ENCODE data around the gene ABHD18.
"Not testable (repeated sequence)": the region's sequence is repeated elsewhere in the genome, so short reads cannot be mapped to it uniquely, and the experiment has no call there.

The ABHD18 gene

DNA sequence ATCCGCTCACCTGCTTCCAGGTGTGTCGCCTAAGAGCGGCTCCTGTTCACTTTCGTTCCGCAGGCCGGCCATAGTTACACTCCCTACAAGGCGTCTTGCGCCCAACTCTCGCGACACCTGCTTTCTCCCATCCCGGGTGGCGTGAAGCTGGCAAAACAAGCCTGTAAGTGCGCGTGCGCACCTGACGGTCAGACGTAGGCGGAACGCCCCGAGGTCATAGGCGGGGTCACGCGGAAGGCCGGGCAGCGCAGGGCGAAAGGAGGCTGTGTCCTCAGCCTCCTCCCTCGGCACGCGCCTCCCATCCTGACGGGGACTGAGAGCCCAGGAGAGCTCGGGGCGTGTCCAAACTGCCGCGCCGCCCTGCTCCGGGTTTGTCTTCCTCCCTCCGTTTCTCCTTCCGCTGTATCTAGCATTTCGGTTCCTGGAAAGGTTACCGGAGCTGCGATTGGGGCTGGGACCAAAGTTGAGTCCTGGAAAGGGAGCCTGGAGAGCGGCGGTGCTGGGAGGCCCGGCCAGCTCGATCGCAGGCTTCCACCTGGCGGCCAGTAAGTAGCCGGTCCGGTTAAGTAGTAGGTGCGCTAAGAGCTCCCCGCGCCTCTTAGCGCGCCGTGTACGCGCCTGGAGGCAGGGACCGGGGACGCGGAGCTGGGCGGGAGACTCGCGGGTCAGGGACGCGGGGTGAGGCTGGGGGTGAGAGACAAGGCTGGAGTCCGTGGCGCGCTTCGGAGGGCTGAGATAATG lies at the start of gene ABHD18, which contains the start of gene MFSD8:
Gene ABHD18 (plus strand): TSS at position 345 of the 741 bp plus-strand sequence. CDS start 17,550 bp downstream, outside the sequence.
Gene MFSD8 (minus strand): TSS at position 112 of the 741 bp plus-strand sequence. CDS start 40 bp downstream, at position 72.
- peak; percentile 97 to 99 for DNase-seq (ENCODE audit: low read depth in 2 of 2)

- no peak for DNase-seq (ENCODE audit: low read depth in 2 of 2)
These were observed 48.7 kb upstream of the ABHD18 start for GRCh38 chr4:127916512-127916911.

GRCh38 chr4:127917151-127917550 lies 48.1 kb upstream of the ABHD18 start:
- no peak for DNase-seq (ENCODE audit: low read depth in 2 of 2)

DNA sequence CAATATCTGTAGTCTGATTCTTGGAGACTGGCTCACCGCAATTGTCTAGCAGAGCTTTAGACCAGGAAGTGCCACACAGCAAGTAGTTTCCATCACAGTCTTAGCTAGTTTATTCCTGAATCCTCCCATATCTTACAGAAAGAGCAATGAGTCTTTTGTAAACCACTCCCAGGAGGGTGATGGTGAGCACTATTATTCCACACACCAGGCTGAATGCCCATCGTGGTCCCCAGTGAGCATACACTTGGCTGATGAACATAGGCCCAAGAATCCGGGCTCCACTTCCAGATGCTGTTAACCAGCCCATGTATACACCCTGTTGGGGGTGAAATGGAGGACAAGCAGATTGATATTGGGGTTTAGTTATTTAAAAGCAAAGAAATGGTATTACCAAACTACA lies 44.7 kb upstream of the ABHD18 start:
- DNase-seq (ENCODE audit: low read depth in 2 of 2), result no peak

- DNase-seq (ENCODE audit: low read depth in 2 of 2), result no peak
These were observed 43.0 kb upstream of the ABHD18 start for GRCh38 chr4:127922226-127922625.

DNA sequence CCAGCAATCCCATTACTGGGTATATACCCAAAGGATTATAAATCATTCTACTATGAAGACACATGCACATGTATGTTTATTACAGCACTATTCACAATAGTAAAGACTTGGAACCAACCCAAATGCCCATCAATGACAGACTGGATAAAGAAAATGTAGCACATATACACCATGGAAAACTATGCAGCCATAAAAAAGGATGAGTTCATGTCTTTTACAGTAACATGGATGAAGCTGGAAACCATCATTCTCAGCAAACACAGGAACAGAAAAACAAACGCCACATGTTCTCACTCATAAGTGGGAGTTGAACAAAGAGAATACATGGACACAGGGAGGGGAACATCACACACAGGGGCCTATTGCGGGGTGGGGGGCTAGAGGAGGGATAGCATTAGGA lies 39.5 kb upstream of the ABHD18 start:
- DNase-seq (ENCODE audit: low read depth in 2 of 2), result not testable (repeated sequence)

DNA sequence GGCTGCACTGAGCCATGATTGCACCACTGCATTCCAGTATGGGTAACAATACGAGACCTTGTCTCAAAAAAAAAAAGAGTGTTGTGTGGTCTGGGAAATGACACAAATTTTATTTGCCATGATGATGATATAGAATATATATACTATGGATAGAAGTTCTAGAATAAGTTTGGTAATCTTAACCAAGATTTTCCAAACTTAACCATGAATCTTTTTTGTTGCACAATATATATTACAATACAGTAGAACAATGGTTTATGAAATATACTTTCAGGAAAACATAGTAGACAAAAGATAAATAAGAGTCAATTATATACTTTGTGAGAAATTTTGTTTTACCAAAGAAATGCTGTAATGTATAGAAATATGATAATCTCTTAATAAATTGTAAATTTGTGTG lies 35.0 kb upstream of the ABHD18 start:
- DNase-seq (ENCODE audit: low read depth in 2 of 2), result no peak

DNA sequence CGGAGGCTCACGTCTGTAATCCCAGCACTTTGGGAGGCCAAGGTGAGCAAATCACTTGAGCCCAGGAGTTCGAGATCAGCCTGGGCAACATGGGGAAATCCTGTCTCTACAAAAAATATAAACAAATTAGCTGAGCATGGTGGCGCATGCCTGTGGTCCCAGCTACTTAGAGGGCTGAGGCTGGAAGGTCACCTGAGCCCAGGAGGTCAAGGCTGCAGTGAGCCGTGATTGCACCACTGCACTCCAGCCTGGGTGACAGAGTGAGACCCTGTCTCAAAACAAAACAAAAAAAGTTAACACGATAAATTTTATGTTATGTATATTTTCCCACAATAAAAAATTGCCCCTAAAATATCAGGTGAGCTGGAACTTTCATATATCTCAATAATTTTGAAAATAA lies 33.4 kb upstream of the ABHD18 start:
- DNase-seq (ENCODE audit: low read depth in 2 of 2), result not testable (repeated sequence)

DNA sequence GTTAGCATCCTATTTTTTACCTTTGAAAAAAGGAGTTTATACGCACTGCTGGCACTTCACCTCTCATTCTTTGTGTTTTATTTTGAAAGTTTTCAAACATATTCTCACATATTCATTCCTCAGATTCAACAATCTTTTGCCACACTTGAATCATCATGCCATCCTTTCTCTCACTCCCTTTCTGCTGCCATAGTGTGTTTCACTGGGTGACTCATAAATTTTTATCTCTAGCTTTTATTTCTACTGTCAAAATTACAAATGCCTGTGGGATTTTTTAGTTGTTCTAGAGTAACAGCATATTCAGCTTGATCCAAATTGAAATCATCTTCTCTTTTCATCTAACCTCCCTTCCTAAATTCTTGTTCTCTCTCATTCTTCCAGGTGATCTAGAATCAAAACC lies 28.2 kb upstream of the ABHD18 start:
- DNase-seq (ENCODE audit: low read depth in 2 of 2), result no peak

- DNase-seq (ENCODE audit: low read depth in 2 of 2), result no peak
These were observed 8.1 kb upstream of the ABHD18 start for GRCh38 chr4:127957105-127957504.

DNA sequence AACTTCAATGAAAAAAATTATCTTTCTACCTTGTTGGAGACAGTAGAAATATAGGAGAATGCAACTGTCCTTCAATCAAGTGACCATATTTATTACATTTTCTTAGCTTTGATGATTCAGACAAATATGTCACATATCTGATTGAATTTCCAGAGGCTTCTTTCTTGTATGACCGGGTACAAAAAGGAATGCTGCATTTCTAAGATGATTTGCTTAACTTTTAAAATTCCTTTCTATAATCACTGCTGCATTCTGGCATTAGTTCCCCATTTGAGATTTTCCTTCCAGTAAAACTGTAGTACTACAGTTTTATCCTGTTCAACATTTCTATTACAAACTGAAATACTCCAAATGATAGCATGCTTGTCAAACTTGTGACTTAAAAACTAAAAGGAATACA lies 5.4 kb upstream of the ABHD18 start:
- no peak for DNase-seq (ENCODE audit: low read depth in 2 of 2)

GRCh38 chr4:127963633-127964398 lies 1.4 kb upstream of the ABHD18 start:
- DNase-seq (ENCODE audit: low read depth in 2 of 2), result not testable (repeated sequence)

GRCh38 chr4:127964426-127965061 lies 662 bp upstream of the ABHD18 start:
- DNase-seq (ENCODE audit: low read depth in 2 of 2), result peak in 1 of 2 donors; percentile 5

GRCh38 chr4:127965803-127966175 lies 583 bp downstream of the ABHD18 start:
- DNase-seq (ENCODE audit: low read depth in 2 of 2), result peak; percentile 50 to 60

- DNase-seq (ENCODE audit: low read depth in 2 of 2), result no peak
These were observed 2.1 kb downstream of the ABHD18 start for GRCh38 chr4:127967141-127967775.

- DNase-seq (ENCODE audit: low read depth in 2 of 2), result no peak
These were observed 3.4 kb downstream of the ABHD18 start for GRCh38 chr4:127968586-127968985.

DNA sequence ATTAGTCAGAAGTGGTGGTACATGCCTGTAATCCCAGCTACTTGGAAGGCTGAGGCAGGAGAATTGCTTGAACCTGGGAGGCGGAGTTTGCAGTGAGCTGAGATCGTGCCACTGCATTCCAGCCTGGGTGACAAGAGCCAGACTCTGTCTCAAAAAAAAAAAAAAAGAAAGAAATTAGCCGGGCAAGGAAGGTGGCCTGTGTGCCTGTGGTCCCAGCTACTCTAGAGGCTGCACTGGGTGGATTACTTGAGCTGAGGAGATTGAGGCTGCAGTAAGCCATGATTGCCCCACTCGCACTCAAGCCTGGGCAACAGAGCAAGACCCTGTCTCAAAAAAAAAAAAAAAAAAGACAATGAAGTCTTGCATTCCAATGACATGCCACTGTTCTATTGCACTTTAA lies 5.7 kb downstream of the ABHD18 start:
- DNase-seq (ENCODE audit: low read depth in 2 of 2), result not testable (repeated sequence)

DNA sequence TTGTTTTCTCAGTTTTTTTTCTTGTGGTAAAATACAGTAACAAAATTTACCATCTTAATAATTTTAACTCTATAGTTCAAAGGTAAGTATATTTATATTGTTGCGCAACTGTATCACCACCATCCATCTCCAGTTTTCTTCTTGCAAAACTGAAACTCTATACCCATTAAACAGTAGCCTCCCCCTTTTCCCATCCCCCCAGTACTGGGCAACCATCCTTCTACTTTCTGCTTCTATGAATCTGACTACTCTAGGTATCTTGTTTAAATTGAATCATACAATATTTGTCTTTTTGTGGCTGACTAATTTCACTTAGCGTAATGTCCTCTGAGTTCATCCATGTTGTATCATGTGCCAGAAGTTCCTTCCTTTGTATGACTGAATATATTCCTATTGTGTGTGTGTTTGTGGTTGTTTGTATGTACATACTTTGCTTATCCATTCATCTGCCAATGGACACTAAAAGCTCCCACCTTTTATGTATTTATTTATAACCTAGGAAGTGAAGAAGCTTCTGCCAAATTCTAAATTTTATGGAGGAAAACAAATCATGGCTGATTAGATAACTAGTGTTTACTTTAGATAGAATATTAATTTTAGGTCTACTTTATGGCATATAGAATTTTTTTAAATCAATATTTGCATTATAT lies 10.0 kb downstream of the ABHD18 start:
- no peak for DNase-seq (ENCODE audit: low read depth in 2 of 2)

DNA sequence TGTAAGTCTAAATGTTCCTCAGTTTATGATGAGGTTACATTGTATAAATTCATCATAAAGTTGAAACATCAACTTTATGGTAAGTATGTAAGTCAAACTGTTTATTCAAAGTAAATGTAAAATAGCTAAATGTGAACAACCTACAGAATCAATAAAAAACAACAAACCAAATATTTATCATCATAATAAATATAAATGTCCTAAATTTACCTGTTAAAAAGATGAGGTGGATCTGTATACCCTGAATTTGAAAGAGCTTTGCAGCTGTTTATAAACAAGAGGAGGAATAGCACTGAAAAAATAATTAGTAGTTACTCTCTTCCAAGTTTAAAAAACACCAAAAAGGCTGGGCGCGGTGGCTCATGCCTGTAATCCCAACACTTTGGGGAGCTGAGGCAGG lies 13.7 kb downstream of the ABHD18 start:
- DNase-seq (ENCODE audit: low read depth in 2 of 2), result no peak

- DNase-seq (ENCODE audit: low read depth in 2 of 2), result no peak
These were observed 17.2 kb downstream of the ABHD18 start for GRCh38 chr4:127982445-127982844.

DNA sequence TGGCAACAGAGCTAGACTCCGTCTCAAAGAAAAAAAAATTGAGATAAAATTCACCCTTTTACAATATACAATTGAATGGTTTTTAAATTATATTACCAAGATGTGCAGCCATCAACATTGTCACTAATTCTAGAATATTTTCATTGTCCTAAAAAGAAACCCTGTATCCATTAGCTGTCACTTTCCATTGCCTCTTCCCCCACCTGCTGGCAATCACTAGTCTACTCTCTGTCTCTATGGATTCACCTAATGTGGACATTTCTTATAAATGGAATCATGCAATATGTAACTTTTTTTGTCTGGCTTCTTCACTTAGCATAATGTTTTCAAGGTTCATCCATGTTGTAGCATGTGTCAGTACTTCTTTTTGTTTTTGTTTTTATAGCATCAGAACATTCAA lies 20.8 kb downstream of the ABHD18 start:
- no peak for DNase-seq (ENCODE audit: low read depth in 2 of 2)

DNA sequence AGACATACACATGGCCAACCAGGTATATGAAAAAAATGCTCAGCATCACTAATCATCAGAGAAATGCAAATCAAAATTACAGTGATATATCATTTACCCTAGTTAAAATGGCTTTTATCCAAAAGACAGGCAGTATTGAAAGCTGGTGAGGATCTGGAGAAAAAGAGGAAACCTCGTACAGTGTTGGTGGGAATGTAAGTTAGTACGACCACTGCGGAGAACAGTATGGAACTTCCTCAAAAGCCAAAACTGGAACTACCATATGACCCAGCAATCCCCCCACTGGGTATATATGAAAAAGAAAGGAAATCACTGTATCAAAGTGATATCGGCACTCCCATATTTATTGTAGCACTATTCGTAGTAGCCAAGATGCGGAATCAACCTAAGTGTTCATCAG lies 23.4 kb downstream of the ABHD18 start:
- DNase-seq (ENCODE audit: low read depth in 2 of 2), result no peak
